Measurements from ENCODE around the gene POU6F1. TPM values are rescaled to one million over a fixed set of nuclear protein-coding genes. Genes with fewer than 3 reads are reported as not detected.
A peak's percentile ranks its signal among the peaks of the same experiment; 100 is the strongest.

Gene POU6F1
- total and polyA plus RNA-seq, 2 donors from 2014 or later: 5.2 to 20.0 TPM

DNA sequence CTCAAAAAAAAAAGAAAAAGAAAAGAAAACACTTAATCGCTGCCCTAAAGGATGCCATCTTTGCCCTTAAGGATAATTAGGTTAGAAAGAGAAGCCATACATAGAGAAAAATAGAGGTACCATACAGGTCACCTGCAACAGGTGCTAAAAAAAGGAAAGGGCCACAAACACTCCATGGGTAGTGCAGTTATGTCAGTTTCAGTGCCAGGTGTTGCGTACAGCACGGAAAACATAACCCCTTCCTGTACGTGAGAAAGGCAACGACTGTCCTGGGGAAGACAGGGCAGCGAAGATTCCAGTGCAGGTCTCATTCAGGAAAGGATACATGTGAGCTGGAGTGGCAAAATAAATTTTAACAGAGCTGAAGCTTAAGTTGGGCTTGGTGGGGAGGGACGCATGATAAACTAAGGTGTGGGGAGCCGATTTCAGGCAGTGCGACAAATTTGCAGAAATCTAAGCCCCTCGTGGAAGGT is 20.2 kb upstream of the POU6F1 start:
- peaks cover 4 to 25% (median 19%) of the 10 kb centered on the region in 3 donors for H3K36me3 ChIP-seq (ENCODE audit: control insufficient read depth in 2 of 3, insufficient read depth in 3 of 3, low read length in 3 of 3)
- no peaks in the 10 kb centered on the region for H3K9me3 ChIP-seq (ENCODE audit: control insufficient read depth in 2 of 3, insufficient read depth in 1 of 3, low read length in 3 of 3)
- intact Hi-C loops (cut with DNase I): no loop called here
- H3K4me3 ChIP-seq (ENCODE audit: low read length in 3 of 3): peak overlapping the region; percentile 94 to 100 (median 98)
- TF ChIP-seq CTCF (IDR thresholded peaks at IDR 0.05; ENCODE audit: borderline replicate concordance, extremely low read depth, insufficient read depth): no peak
- peak overlapping the region; percentile 35 to 100 (median 96) for H3K9ac ChIP-seq (ENCODE audit: low read length in 3 of 3)
- peaks cover 0 to 20% (median 5%) of the 10 kb centered on the region in 3 donors for H3K4me1 ChIP-seq (ENCODE audit: control insufficient read depth in 2 of 3, insufficient read depth in 2 of 3, low read depth in 1 of 3, low read length in 3 of 3)
- peak overlapping the region; percentile 85 to 100 for H3K27ac ChIP-seq (ENCODE audit: low read depth in 2 of 2, low read length in 2 of 2)
- FAIRE-seq: no peak
- no peaks in the 10 kb centered on the region for H3K27me3 ChIP-seq (ENCODE audit: control insufficient read depth, insufficient read depth, low read length)
- no peak for DNase-seq

- no peaks in the 10 kb centered on the region for H3K27me3 ChIP-seq (ENCODE audit: control insufficient read depth, insufficient read depth, low read length)
- no peak overlapping the region for H3K27ac ChIP-seq (ENCODE audit: low read depth in 2 of 2, low read length in 2 of 2)
- H3K9me3 ChIP-seq (ENCODE audit: control insufficient read depth in 2 of 3, insufficient read depth in 1 of 3, low read length in 3 of 3): no peaks in the 10 kb centered on the region
- DNase-seq (no peak), FAIRE-seq (no peak)
- TF ChIP-seq CTCF (IDR thresholded peaks at IDR 0.05; ENCODE audit: borderline replicate concordance, extremely low read depth, insufficient read depth): no peak
- no peak overlapping the region for H3K9ac ChIP-seq (ENCODE audit: low read length in 3 of 3)
- H3K36me3 ChIP-seq (ENCODE audit: control insufficient read depth in 2 of 3, insufficient read depth in 3 of 3, low read length in 3 of 3): no peaks in the 10 kb centered on the region
- intact Hi-C loops (cut with DNase I): no loop called here
- no peak overlapping the region for H3K4me3 ChIP-seq (ENCODE audit: low read length in 3 of 3)
- H3K4me1 ChIP-seq (ENCODE audit: control insufficient read depth in 2 of 3, insufficient read depth in 2 of 3, low read depth in 1 of 3, low read length in 3 of 3): peaks cover 0 to 5% (median 2%) of the 10 kb centered on the region in 3 donors
These were observed 16.7 kb upstream of the POU6F1 start for GRCh38 chr12:51234530-51234929.

- DNase-seq (no peak), FAIRE-seq (no peak)
- Histone ChIP-seq H3K9ac (ENCODE audit: low read length in 3 of 3) (no peak overlapping the region), H3K4me3 (ENCODE audit: low read length in 3 of 3) (no peak overlapping the region), H3K4me1 (ENCODE audit: control insufficient read depth in 2 of 3, insufficient read depth in 2 of 3, low read depth in 1 of 3, low read length in 3 of 3) (peaks cover 0 to 2% (median 0%) of the 10 kb centered on the region in 3 donors), H3K27me3 (ENCODE audit: control insufficient read depth, insufficient read depth, low read length) (no peaks in the 10 kb centered on the region), H3K36me3 (ENCODE audit: control insufficient read depth in 2 of 3, insufficient read depth in 3 of 3, low read length in 3 of 3) (no peaks in the 10 kb centered on the region), H3K27ac (ENCODE audit: low read depth in 2 of 2, low read length in 2 of 2) (no peak overlapping the region), H3K9me3 (ENCODE audit: control insufficient read depth in 2 of 3, insufficient read depth in 1 of 3, low read length in 3 of 3) (no peaks in the 10 kb centered on the region)
- no peak for TF ChIP-seq CTCF (IDR thresholded peaks at IDR 0.05; ENCODE audit: borderline replicate concordance, extremely low read depth, insufficient read depth)
- intact Hi-C loops (cut with DNase I): no loop called here
These were observed 14.8 kb upstream of the POU6F1 start for GRCh38 chr12:51232642-51233041.
